ENCODE measurements around the gene SLC11A2.

GRCh38 chr12:51019927-51020326, 6.3 kb downstream of the SLC11A2 start:
- TF ChIP-seq CTCF (IDR thresholded peaks at IDR 0.05) (no peak), EP300 (IDR thresholded peaks at IDR 0.05) (no peak), POLR2A (IDR thresholded peaks at IDR 0.05) (no peak), POLR2AphosphoS5 (IDR thresholded peaks at IDR 0.05) (no peak)
